Psoas muscle (tissue), 8 donors: ENCODE results near the gene JPT2. TPM values are rescaled to one million over a fixed set of nuclear protein-coding genes. Genes with fewer than 3 reads are reported as not detected.
"Not testable (repeated sequence)": the region's sequence is repeated elsewhere in the genome, so short reads cannot be mapped to it uniquely, and the experiment has no call there.

Source experiments
- ATAC-seq, 4 donors: fragments of 200-7000 bp; cut with Tn5 transposase; one replicate each; pipeline ENCODE4 v1.9.1; 2020; ENCODE audit warnings: moderate library complexity in 3 of 4, mild to moderate bottlenecking in 2 of 4
- DNase-seq, 2 donors: peaks; one replicate each; pipeline ENCODE4 v3.0.0-alpha.2; 2020
- H3K27ac ChIP-seq: fragments of 200-600 bp; one replicate; pipeline ENCODE4 v1.8.0; 2022
- H3K27me3 ChIP-seq, 3 donors: fragments of 200-600 bp in 1 of 3; one replicate each; pipeline versions ENCODE4 v1.6.1 to v1.8.0; 2013 to 2022; ENCODE audit warnings: low read length in 2 of 3, mild to moderate bottlenecking in 2 of 3, moderate library complexity in 1 of 3; ENCODE audit not compliant: insufficient read depth in 3 of 3
- H3K36me3 ChIP-seq, 2 donors: fragments of 200-600 bp in 1 of 2; one replicate each; pipeline versions ENCODE4 v1.6.1 to v1.8.0; 2013 to 2022; ENCODE audit warnings: low read depth in 1 of 2, mild to moderate bottlenecking in 1 of 2, moderate library complexity in 1 of 2; ENCODE audit not compliant: insufficient read depth in 1 of 2
- H3K4me1 ChIP-seq: fragments of 200-600 bp; one replicate; pipeline ENCODE4 v1.8.0; 2022
- H3K4me3 ChIP-seq: fragments of 200-600 bp; one replicate; pipeline ENCODE4 v1.8.0; 2022; ENCODE audit warnings: mild to moderate bottlenecking
- H3K9me3 ChIP-seq: fragments of 200-600 bp; one replicate; pipeline ENCODE4 v1.8.0; 2022
- CTCF ChIP-seq: fragments of 200-600 bp; IDR thresholded peaks from one replicate; pipeline ENCODE4 v1.8.0; 2022; ENCODE audit warnings: antibody characterized with exemption
- WGBS, 3 donors: extraction: QIAGEN DNeasy Blood & Tissue Kit; methylation state at CpG; one replicate each; pipeline versions ENCODE4 v1.1.6 to v1.1.7; 2013; 5-methylcytosine and 5-hydroxymethylcytosine counted together
- intact Hi-C, 2 donors: fragments of 100-400 bp; cut with DNase I; formaldehyde crosslinking; loops; one replicate each; pipeline versions ENCODE4 v1.11.0 to v1.14.2; 2022
- polyA plus RNA-seq, 3 donors: library from polyadenylated mRNA; stranded (reverse); fragments of 200-250 nt; gene quantifications; one replicate each; pipeline ENCODE4 v1.2.3, GENCODE V29; 2013
- total RNA-seq, 4 donors: library from RNA; stranded (reverse); fragmentation: NEBNext Ultra II Directional in 2 of 4; extraction: Animal tissue kit (Norgen Biotek cat#: 25700) in 2 of 4; gene quantifications; one replicate each; pipeline versions ENCODE4 v1.2.1 to v1.2.4, GENCODE V29; 2021 to 2023
- donor health status: healthy with polysubstance abuse.
- donor health status: DM: no; HTN: no; CAD: no; lungs with moderate emphysema.
- donor health status: Bipolar disorder and iron deficiency.
- donor health status: healthy.
- donor health status: DM: yes; HTN: yes; CAD: no.
- donor health status: DM: no; HTN: no; CAD: no.
- donor health status: DM: no; HTN: no; CAD: no.
- donor health status: DM: yes; HTN: yes; CAD: no.

The JPT2 gene
- total and polyA plus RNA-seq, 7 donors = 14.4 to 30.6 (median 24.1) TPM

- 72 to 83% (median 79%) methylated on average over 10 of the region's 10 CpGs for WGBS, 3 donors
- Histone ChIP-seq H3K27me3 (no peaks in the 10 kb centered on the region), H3K4me3 (no peak overlapping the region), H3K9me3 (no peaks in the 10 kb centered on the region), H3K27ac (no peak overlapping the region), H3K36me3 (peaks cover 5 to 71% of the 10 kb centered on the region in 2 donors), H3K4me1 (no peaks in the 10 kb centered on the region)
- intact Hi-C loops = no loop called here
- no peak for ATAC-seq
- DNase-seq = no peak
- no peak for TF ChIP-seq CTCF
Observed at GRCh38 chr16:1698680-1699079, 20.6 kb downstream of the JPT2 start.

GRCh38 chr16:1700246-1700645 lies 22.2 kb downstream of the JPT2 start:
- no peak for TF ChIP-seq CTCF
- H3K4me1 ChIP-seq = no peaks in the 10 kb centered on the region
- 88 to 90% (median 88%) methylated on average over 3 of the region's 3 CpGs for WGBS, 3 donors
- H3K36me3 ChIP-seq = peaks cover 2 to 56% of the 10 kb centered on the region in 2 donors
- intact Hi-C loops = loop anchor here (10.0 kb wide), 1 partner anchor 85 kb away; the partner anchor contains the start of genes CRAMP1 (in 2 of the 2) and IFT140 (in 2 of the 2)
- H3K9me3 ChIP-seq = no peaks in the 10 kb centered on the region
- H3K27ac ChIP-seq = no peak overlapping the region
- no peak for DNase-seq
- H3K4me3 ChIP-seq = no peak overlapping the region
- no peaks in the 10 kb centered on the region for H3K27me3 ChIP-seq
- ATAC-seq = no peak

GRCh38 chr16:1701216-1701878 lies 23.3 kb downstream of the JPT2 start:
- peaks cover 2 to 53% of the 10 kb centered on the region in 2 donors for H3K36me3 ChIP-seq
- DNase-seq (no peak), ATAC-seq (no peak)
- no peak for TF ChIP-seq CTCF
- intact Hi-C loops = loop anchor here (10.0 kb wide), 1 partner anchor 87 kb away; the partner anchor contains the start of genes CRAMP1 (in 2 of the 2) and IFT140 (in 2 of the 2)
- WGBS, 3 donors = 86 to 94% (median 88%) methylated on average over 6 of the region's 6 CpGs
- no peaks in the 10 kb centered on the region for H3K27me3 ChIP-seq
- no peaks in the 10 kb centered on the region for H3K4me1 ChIP-seq
- H3K4me3 ChIP-seq = no peak overlapping the region
- no peak overlapping the region for H3K27ac ChIP-seq
- no peaks in the 10 kb centered on the region for H3K9me3 ChIP-seq

- peaks cover 2 to 17% of the 10 kb centered on the region in 2 donors for H3K36me3 ChIP-seq
- ATAC-seq (peak; percentile 9 to 56 (median 42)), DNase-seq (peak; percentile 42 to 66)
- WGBS, 3 donors = 0 to 1% (median 0%) methylated on average over 16 of the region's 16 CpGs
- H3K9me3 ChIP-seq, H3K27me3 ChIP-seq: not testable (repeated sequence)
- peaks cover 29% of the 10 kb centered on the region for H3K4me1 ChIP-seq
- peak overlapping the region; percentile 96 for H3K4me3 ChIP-seq
- peak overlapping the region; percentile 99 for H3K27ac ChIP-seq
- intact Hi-C loops = loop anchor here (5.0 to 10.0 kb wide), 4 partner anchors 67 to 328 kb away; partner anchors contain the start of genes CRAMP1 (in 2 of the 2), IFT140 (in 2 of the 2), EME2 (in 1 of the 2) and MRPS34 (in 1 of the 2)
Observed at GRCh38 chr16:1705324-1705687, 27.2 kb downstream of the JPT2 start.

- Histone ChIP-seq H3K4me1 (peaks cover 29% of the 10 kb centered on the region), H3K4me3 (peak within 1 kb of the TSS; percentile 96), H3K36me3 (peaks cover 2 to 12% of the 10 kb centered on the region in 2 donors), H3K27ac (peak within 1 kb of the TSS; percentile 99), H3K9me3 (no peaks in the 10 kb centered on the region), H3K27me3 (no peaks in the 10 kb centered on the region)
- WGBS, 3 donors = 0 to 1% (median 1%) methylated on average over 40 to 79 of the region's 79 CpGs
- ATAC-seq (peak; percentile 91 to 93 (median 92)), DNase-seq (peak; percentile 91 to 96)
- TF ChIP-seq CTCF = peak; percentile 98
- intact Hi-C loops = loop anchor here (5.0 to 10.0 kb wide), 4 partner anchors 66 to 329 kb away; partner anchors contain the start of genes CRAMP1 (in 2 of the 2), IFT140 (in 2 of the 2), EME2 (in 1 of the 2) and MRPS34 (in 1 of the 2)
Observed at GRCh38 chr16:1705688-1706385, 27.8 kb downstream of the JPT2 start, which contains the start of gene MAPK8IP3. Gene MAPK8IP3 (plus strand): TSS chr16:1706195. CDS start chr16:1706340, 145 bp downstream.
